Measurements from ENCODE around the gene CCL1. TPM values are rescaled to one million over a fixed set of nuclear protein-coding genes. Genes with fewer than 3 reads are reported as not detected.

The CCL1 gene
- total and polyA plus RNA-seq, 10 of the 15 experiments (the other 5 are each of a cell fraction or from before 2014, with no cell fraction given): 0.14 to 1.8 (median 0.40) TPM; not detected in 3

GRCh38 chr17:34321964-34322363 lies 41.1 kb downstream of the CCL1 start:
- ChIA-PET POLR2A (no interaction called here), RAD21 (ENCODE audit: unreplicated experiment) (no interaction called here), CTCF (interaction anchor here (1.1 to 2.4 kb wide), 3 partner anchors 11 to 40 kb away, joined by 3 to 11 read pairs (median 9); no protein-coding TSS in a partner anchor), SMC1A (ENCODE audit: uncharacterized antibody, unreplicated experiment) (interaction anchor here (0.8 to 1.3 kb wide), 2 partner anchors 13 to 40 kb away, joined by 3 to 4 read pairs; no protein-coding TSS in a partner anchor)
- no peaks in the 10 kb centered on the region for H4K20me1 ChIP-seq (ENCODE audit: control insufficient read depth, insufficient read depth)
- intact Hi-C loops (cut with micrococcal nuclease; ENCODE audit: unreplicated experiment) (no loop called here), in situ Hi-C loops (cut with MboI) (no loop called here)
- no peak overlapping the region for H3K4me2 ChIP-seq (ENCODE audit: control insufficient read depth, insufficient read depth)
- no peaks in the 10 kb centered on the region for H3K4me1 ChIP-seq (ENCODE audit: control insufficient read depth, insufficient read depth, low read length)
- TF ChIP-seq BCL3 (IDR thresholded peaks at IDR 0.05; ENCODE audit: borderline replicate concordance, insufficient read depth, low read depth, low read length, poor library complexity, severe bottlenecking): no peak
- TF ChIP-seq YBX1 (IDR thresholded peaks at IDR 0.05): no peak
- no peak for TF ChIP-seq HSF1 (IDR thresholded peaks at IDR 0.05; ENCODE audit: low read depth, low read length)
- no peak for TF ChIP-seq SMARCA5 (IDR thresholded peaks at IDR 0.05)
- TF ChIP-seq EZH2 (IDR thresholded peaks at IDR 0.05; ENCODE audit: borderline replicate concordance, control insufficient read depth, low read depth, low read length): no peak
- TF ChIP-seq E4F1 (IDR thresholded peaks at IDR 0.05; ENCODE audit: borderline replicate concordance, partially characterized antibody): no peak
- no peak for TF ChIP-seq BMI1 (IDR thresholded peaks at IDR 0.05; ENCODE audit: borderline replicate concordance)
- H3K36me3 ChIP-seq (ENCODE audit: control insufficient read depth in 2 of 2, insufficient read depth in 2 of 2, low read length in 1 of 2): no peaks in the 10 kb centered on the region
- BruUV-seq (replicated peaks): no TSS peak
- H3K79me2 ChIP-seq (ENCODE audit: control insufficient read depth, insufficient read depth, low read length): no peaks in the 10 kb centered on the region
- peaks cover 0 to 3% of the 10 kb centered on the region in 2 experiments; a peak in 1 of 4 replicates for H3K27me3 ChIP-seq (replicated peaks in 1 of 2; ENCODE audit: control insufficient read depth in 2 of 2, insufficient read depth in 2 of 2, low read length in 1 of 2)
- H3K9me3 ChIP-seq (replicated peaks; ENCODE audit: control insufficient read depth, insufficient read depth, low read length): no peaks in the 10 kb centered on the region; the same call in 2 of the 3 replicates
- DNase-seq (ENCODE audit: low read depth, low spot score): no peak
- H3K4me3 ChIP-seq: no peak overlapping the region
- FAIRE-seq: no peak
- no peak for ATAC-seq
- no peak overlapping the region for H2AFZ ChIP-seq (ENCODE audit: control insufficient read depth, low read depth, low read length)
- H3K27ac ChIP-seq (ENCODE audit: control insufficient read depth, insufficient read depth): no peak overlapping the region
- no peak overlapping the region for H3K9ac ChIP-seq (ENCODE audit: control insufficient read depth, insufficient read depth, low read length)

Measured in GM12878 (cell line).